Measurements from ENCODE around the gene CNTNAP2.

DNA sequence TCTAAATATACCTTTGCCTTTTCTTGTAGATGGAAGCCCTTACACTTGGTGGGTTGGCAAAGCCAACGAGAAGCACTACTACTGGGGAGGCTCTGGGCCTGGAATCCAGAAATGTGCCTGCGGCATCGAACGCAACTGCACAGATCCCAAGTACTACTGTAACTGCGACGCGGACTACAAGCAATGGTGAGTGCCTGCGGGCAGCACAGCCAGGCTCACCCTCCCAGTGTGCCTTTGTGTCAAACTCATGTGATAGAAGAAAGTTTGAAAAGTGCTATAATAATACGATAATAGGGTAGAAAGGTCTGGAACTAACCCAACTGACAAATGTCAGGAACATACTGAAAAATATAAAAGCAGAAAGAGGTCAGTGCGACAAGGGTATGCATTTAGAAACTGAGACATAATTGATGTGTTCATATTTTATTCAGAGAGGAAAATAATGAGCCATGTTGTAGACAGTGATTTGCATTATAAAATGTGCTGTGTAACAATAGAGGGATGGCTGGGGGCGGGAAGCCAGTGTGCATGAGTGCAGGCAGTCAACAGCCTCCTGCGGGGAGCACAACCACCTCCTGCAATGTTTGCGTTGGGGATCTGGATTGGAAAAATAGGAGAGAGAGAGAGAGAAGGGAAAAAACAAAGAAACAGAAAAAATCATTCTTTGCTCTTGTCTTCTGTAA is 1787.1 kb downstream of the CNTNAP2 start:
- no peak for TF ChIP-seq POLR2A (IDR thresholded peaks at IDR 0.05)
- TF ChIP-seq, protein P1, sequence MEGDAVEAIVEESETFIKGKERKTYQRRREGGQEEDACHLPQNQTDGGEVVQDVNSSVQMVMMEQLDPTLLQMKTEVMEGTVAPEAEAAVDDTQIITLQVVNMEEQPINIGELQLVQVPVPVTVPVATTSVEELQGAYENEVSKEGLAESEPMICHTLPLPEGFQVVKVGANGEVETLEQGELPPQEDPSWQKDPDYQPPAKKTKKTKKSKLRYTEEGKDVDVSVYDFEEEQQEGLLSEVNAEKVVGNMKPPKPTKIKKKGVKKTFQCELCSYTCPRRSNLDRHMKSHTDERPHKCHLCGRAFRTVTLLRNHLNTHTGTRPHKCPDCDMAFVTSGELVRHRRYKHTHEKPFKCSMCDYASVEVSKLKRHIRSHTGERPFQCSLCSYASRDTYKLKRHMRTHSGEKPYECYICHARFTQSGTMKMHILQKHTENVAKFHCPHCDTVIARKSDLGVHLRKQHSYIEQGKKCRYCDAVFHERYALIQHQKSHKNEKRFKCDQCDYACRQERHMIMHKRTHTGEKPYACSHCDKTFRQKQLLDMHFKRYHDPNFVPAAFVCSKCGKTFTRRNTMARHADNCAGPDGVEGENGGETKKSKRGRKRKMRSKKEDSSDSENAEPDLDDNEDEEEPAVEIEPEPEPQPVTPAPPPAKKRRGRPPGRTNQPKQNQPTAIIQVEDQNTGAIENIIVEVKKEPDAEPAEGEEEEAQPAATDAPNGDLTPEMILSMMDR (IDR thresholded peaks at IDR 0.05), result no peak
- TF ChIP-seq EP300 (IDR thresholded peaks at IDR 0.05), result no peak

Measured in tibial nerve (tissue), 4 donors.